ENCODE data around the gene PCARE. TPM values are rescaled to one million over a fixed set of nuclear protein-coding genes. Genes with fewer than 3 reads are reported as not detected.
A peak's percentile ranks its signal among the peaks of the same experiment; 100 is the strongest.

The PCARE gene
- total and polyA plus RNA-seq, 5 donors from 2014 or later: not detected

DNA sequence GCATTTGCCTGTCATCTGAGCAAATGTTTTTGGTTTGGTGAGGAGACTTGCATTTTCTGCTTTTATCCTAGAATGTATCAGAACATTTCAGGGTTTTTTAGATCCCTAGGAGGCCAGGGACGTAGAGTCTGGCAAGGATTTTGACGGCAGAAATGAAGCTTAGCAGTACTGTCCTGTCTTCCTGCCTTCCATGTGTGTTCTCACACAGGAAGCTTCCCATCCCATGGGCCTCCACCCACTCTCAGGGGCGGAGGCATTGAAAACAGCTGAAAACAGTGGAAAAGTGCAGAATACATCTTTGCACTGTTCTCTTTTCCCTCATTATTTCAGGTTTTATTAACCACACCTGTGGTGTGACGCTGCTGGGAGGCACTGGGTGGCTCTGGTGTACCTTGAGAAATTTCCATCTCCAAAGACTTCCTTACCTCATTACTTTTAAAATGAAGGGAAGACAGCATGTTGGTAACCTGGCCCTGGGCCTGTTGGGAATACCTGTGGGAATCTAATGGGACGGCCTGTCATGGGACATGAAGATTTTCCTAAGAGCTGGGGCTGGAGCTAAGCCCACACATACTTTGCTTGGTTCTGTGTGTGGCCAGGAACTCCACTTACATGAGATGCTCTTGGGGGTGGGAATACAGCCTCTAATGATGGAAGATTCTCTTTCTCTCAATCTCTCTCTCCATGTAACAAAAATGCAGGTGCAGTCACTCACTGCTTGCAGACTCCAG lies 20.5 kb downstream of the PCARE start:
- H3K4me1 ChIP-seq (ENCODE audit: control insufficient read depth, insufficient read depth, low read length, poor library complexity, severe bottlenecking): no peaks in the 10 kb centered on the region
- no peaks in the 10 kb centered on the region for H3K9me3 ChIP-seq (ENCODE audit: control insufficient read depth in 2 of 2, low read length in 2 of 2)
- ATAC-seq (ENCODE audit: low read depth in 2 of 2): no peak
- no peaks in the 10 kb centered on the region for H3K27me3 Mint-ChIP-seq
- H3K4me1 Mint-ChIP-seq: no peaks in the 10 kb centered on the region
- no peaks in the 10 kb centered on the region for H3K9me3 Mint-ChIP-seq
- H3K27ac Mint-ChIP-seq: no peak overlapping the region
- no peaks in the 10 kb centered on the region for H3K36me3 ChIP-seq (ENCODE audit: control insufficient read depth, insufficient read depth, low read length)
- DNase-seq: no peak
- no peaks in the 10 kb centered on the region for H3K36me3 Mint-ChIP-seq
- H3K4me3 ChIP-seq (ENCODE audit: low read depth, low read length): no peak overlapping the region
- no peak overlapping the region for H3K27ac ChIP-seq (ENCODE audit: insufficient read depth, low read length, poor library complexity, severe bottlenecking)
- H3K27me3 ChIP-seq (ENCODE audit: control insufficient read depth, insufficient read depth, low read length): no peaks in the 10 kb centered on the region
- H3K4me3 Mint-ChIP-seq: no peak overlapping the region

DNA sequence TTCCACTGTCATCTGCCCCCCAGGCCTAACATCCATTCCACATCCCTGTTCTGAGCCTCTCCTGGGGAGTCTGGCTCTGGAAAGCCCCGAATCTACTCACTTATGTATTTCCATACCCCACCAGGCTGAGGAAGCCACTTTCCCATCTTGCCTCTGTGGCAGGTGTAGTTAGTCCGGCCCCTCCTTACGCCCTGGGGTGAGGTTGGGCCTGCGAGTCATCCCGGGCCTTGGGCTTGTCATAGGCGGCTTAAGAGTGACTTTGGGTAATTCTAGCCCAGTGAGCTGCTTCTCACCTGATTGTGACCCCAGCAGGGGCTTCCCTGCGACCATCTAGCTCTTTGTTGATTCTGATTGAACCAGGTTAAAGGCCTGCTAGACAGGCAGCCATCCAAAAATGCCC lies 21.1 kb downstream of the PCARE start:
- Mint-ChIP-seq H3K4me3 (no peak overlapping the region), H3K27me3 (no peaks in the 10 kb centered on the region), H3K27ac (no peak overlapping the region), H3K4me1 (no peaks in the 10 kb centered on the region), H3K9me3 (no peaks in the 10 kb centered on the region), H3K36me3 (no peaks in the 10 kb centered on the region)
- no peaks in the 10 kb centered on the region for H3K36me3 ChIP-seq (ENCODE audit: control insufficient read depth, insufficient read depth, low read length)
- H3K27ac ChIP-seq (ENCODE audit: insufficient read depth, low read length, poor library complexity, severe bottlenecking): no peak overlapping the region
- no peak for ATAC-seq (ENCODE audit: low read depth in 2 of 2)
- no peak overlapping the region for H3K4me3 ChIP-seq (ENCODE audit: low read depth, low read length)
- no peak for DNase-seq
- H3K27me3 ChIP-seq (ENCODE audit: control insufficient read depth, insufficient read depth, low read length): no peaks in the 10 kb centered on the region
- no peaks in the 10 kb centered on the region for H3K4me1 ChIP-seq (ENCODE audit: control insufficient read depth, insufficient read depth, low read length, poor library complexity, severe bottlenecking)
- H3K9me3 ChIP-seq (ENCODE audit: control insufficient read depth in 2 of 2, low read length in 2 of 2): no peaks in the 10 kb centered on the region

DNA sequence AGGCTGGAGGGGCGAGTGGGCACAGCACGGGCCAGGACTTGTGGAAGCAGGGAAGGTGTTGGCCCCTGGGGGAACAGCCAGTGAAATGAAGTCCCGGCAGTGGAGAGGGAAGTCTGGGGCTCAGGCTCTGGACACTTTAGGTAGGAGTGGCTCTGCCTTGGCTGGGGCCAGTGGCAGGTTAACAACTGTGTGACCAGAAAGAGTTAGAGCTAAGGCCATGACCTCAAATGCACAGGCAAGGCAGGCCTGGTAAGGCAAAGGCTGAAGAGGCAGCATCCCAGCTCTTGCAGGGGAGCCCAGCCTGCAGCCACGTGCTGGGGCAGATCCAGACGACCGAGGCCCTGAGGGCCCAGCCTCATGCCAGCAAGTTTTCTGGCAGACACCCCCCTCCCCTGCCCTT lies 21.5 kb downstream of the PCARE start:
- no peaks in the 10 kb centered on the region for H3K27me3 ChIP-seq (ENCODE audit: control insufficient read depth, insufficient read depth, low read length)
- H3K4me1 ChIP-seq (ENCODE audit: control insufficient read depth, insufficient read depth, low read length, poor library complexity, severe bottlenecking): no peaks in the 10 kb centered on the region
- no peak overlapping the region for H3K4me3 Mint-ChIP-seq
- no peaks in the 10 kb centered on the region for H3K36me3 ChIP-seq (ENCODE audit: control insufficient read depth, insufficient read depth, low read length)
- H3K27ac Mint-ChIP-seq: no peak overlapping the region
- no peak overlapping the region for H3K4me3 ChIP-seq (ENCODE audit: low read depth, low read length)
- H3K9me3 Mint-ChIP-seq: no peaks in the 10 kb centered on the region
- no peaks in the 10 kb centered on the region for H3K36me3 Mint-ChIP-seq
- DNase-seq: no peak
- H3K27me3 Mint-ChIP-seq: no peaks in the 10 kb centered on the region
- H3K4me1 Mint-ChIP-seq: no peaks in the 10 kb centered on the region
- no peak for ATAC-seq (ENCODE audit: low read depth in 2 of 2)
- H3K9me3 ChIP-seq (ENCODE audit: control insufficient read depth in 2 of 2, low read length in 2 of 2): no peaks in the 10 kb centered on the region
- H3K27ac ChIP-seq (ENCODE audit: insufficient read depth, low read length, poor library complexity, severe bottlenecking): no peak overlapping the region

DNA sequence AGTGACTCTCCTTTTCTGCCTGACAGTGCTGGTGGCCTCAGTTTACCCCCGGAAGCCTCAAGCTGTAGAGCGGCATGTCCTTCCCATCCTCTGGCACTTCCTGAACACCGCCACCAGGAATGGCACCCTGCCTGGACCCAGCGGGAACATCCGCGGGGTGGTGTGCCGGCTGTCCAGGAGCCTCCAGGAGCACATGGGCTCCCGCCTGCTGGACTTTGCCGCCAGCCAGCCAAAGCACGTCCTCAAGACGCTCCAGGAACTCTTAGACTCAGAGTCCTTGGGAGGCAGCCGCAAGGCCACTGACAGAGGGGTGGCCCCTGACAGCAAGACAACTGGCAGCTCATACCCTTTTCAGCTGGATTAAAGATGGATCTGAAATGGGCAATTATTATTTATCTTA lies 22.6 kb downstream of the PCARE start:
- H3K27me3 ChIP-seq (ENCODE audit: control insufficient read depth, insufficient read depth, low read length): no peaks in the 10 kb centered on the region

DNA sequence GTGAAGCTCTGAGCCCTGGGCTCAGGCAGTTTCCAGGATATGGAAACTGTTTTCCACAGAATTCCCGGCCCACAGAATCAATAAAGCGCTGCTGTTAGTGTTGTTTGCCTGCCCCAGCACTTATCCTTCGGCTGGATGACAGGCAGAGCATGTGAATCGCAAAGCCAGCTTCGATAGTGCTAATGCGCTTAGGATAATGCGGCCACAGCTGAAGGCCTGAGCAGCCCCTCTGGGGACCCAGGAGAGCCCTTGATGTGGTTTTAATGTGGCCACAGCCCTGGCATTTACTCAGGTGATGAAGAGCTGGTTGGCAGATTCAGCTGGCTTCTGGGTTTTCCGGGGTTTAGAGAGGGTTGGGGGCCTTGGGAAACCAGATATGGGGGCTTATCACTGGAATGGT lies 23.7 kb downstream of the PCARE start:
- Mint-ChIP-seq H3K36me3 (no peaks in the 10 kb centered on the region), H3K27me3 (no peaks in the 10 kb centered on the region), H3K4me1 (no peaks in the 10 kb centered on the region), H3K27ac (no peak overlapping the region), H3K9me3 (no peaks in the 10 kb centered on the region), H3K4me3 (no peak overlapping the region)
- Histone ChIP-seq H3K9me3 (ENCODE audit: control insufficient read depth in 2 of 2, low read length in 2 of 2) (no peaks in the 10 kb centered on the region), H3K4me3 (ENCODE audit: low read depth, low read length) (no peak overlapping the region), H3K36me3 (ENCODE audit: control insufficient read depth, insufficient read depth, low read length) (no peaks in the 10 kb centered on the region), H3K27me3 (ENCODE audit: control insufficient read depth, insufficient read depth, low read length) (no peaks in the 10 kb centered on the region), H3K4me1 (ENCODE audit: control insufficient read depth, insufficient read depth, low read length, poor library complexity, severe bottlenecking) (no peaks in the 10 kb centered on the region), H3K27ac (ENCODE audit: insufficient read depth, low read length, poor library complexity, severe bottlenecking) (no peak overlapping the region)
- ATAC-seq (ENCODE audit: low read depth in 2 of 2) (no peak), DNase-seq (no peak)

More for the DNA sequence above, 22.6 kb downstream of the PCARE start:
- DNase-seq (no peak), ATAC-seq (ENCODE audit: low read depth in 2 of 2) (no peak)
- no peaks in the 10 kb centered on the region for H3K4me1 ChIP-seq (ENCODE audit: control insufficient read depth, insufficient read depth, low read length, poor library complexity, severe bottlenecking)
- Mint-ChIP-seq H3K4me3 (no peak overlapping the region), H3K4me1 (no peaks in the 10 kb centered on the region), H3K27ac (no peak overlapping the region), H3K9me3 (no peaks in the 10 kb centered on the region), H3K36me3 (no peaks in the 10 kb centered on the region), H3K27me3 (no peaks in the 10 kb centered on the region)
- no peaks in the 10 kb centered on the region for H3K9me3 ChIP-seq (ENCODE audit: control insufficient read depth in 2 of 2, low read length in 2 of 2)
- H3K36me3 ChIP-seq (ENCODE audit: control insufficient read depth, insufficient read depth, low read length): no peaks in the 10 kb centered on the region
- no peak overlapping the region for H3K4me3 ChIP-seq (ENCODE audit: low read depth, low read length)
- no peak overlapping the region for H3K27ac ChIP-seq (ENCODE audit: insufficient read depth, low read length, poor library complexity, severe bottlenecking)

DNA sequence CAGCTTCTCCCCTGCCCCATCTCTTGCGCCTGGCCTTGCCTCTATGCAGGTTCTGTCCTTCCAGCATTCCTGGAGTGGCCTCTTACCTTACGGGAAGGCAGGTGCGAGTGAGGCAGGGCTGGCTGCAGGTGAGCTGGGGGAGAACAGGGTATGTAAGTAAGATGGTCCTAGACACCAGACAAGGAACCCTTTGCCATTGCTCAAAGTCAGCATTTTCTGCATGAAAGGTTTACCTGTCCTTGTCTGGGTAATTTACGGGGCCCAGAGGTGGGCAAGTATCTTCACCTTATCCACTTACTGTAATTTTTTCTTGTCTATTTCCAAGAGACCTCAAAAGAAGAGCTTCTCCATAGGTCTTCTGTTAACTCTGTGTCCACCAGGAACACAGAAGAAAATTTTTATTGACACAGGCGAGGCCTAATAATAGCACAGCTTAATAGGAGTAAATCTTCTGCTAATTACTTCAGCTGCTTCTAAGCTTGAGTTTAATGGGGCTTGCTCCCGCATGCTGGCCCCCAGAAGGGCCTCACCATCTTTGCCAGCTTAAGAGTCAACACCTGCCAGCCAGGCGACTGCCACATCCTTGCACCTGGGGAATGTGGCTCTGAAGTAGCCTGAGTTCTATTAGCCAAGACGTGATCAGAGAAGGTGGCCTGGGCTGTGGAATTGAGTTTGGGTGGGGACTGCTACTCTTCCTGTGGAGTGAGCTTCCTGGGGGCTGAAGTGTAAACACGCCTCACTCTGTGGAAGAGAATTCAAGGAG lies 27.1 kb downstream of the PCARE start:
- DNase-seq (no peak), ATAC-seq (ENCODE audit: low read depth in 2 of 2) (no peak)
- Histone ChIP-seq H3K36me3 (ENCODE audit: control insufficient read depth, insufficient read depth, low read length) (no peaks in the 10 kb centered on the region), H3K27me3 (ENCODE audit: control insufficient read depth, insufficient read depth, low read length) (no peaks in the 10 kb centered on the region), H3K4me3 (ENCODE audit: low read depth, low read length) (no peak overlapping the region), H3K4me1 (ENCODE audit: control insufficient read depth, insufficient read depth, low read length, poor library complexity, severe bottlenecking) (no peaks in the 10 kb centered on the region), H3K9me3 (ENCODE audit: control insufficient read depth in 2 of 2, low read length in 2 of 2) (no peaks in the 10 kb centered on the region), H3K27ac (ENCODE audit: insufficient read depth, low read length, poor library complexity, severe bottlenecking) (no peak overlapping the region)
- H3K4me3 Mint-ChIP-seq: no peak overlapping the region
- H3K27ac Mint-ChIP-seq: no peak overlapping the region
- no peaks in the 10 kb centered on the region for H3K4me1 Mint-ChIP-seq
- no peaks in the 10 kb centered on the region for H3K36me3 Mint-ChIP-seq
- H3K9me3 Mint-ChIP-seq: no peaks in the 10 kb centered on the region
- H3K27me3 Mint-ChIP-seq: no peaks in the 10 kb centered on the region

DNA sequence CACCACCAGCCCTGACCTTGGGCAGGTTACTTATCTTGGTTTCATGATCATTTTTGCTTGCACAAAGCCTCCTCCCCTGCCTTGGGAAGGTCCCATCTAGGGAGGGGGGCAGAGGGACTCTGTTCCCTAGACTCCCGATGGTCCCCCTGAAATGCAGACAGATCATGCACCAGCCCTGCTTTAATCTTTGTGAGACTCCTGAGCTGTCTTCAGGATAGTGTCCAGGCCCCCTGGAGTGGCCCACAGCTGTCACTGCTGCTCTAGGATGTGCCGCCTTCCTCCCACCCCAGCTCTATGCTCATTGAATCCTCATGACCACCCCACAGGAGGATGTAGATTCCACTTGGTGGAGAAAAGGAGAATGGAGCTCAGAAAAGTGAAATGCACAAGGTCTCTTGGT lies 28.0 kb downstream of the PCARE start:
- H3K27me3 Mint-ChIP-seq: no peaks in the 10 kb centered on the region
- no peaks in the 10 kb centered on the region for H3K9me3 Mint-ChIP-seq
- Histone ChIP-seq H3K27ac (ENCODE audit: insufficient read depth, low read length, poor library complexity, severe bottlenecking) (no peak overlapping the region), H3K4me1 (ENCODE audit: control insufficient read depth, insufficient read depth, low read length, poor library complexity, severe bottlenecking) (no peaks in the 10 kb centered on the region), H3K9me3 (ENCODE audit: control insufficient read depth in 2 of 2, low read length in 2 of 2) (no peaks in the 10 kb centered on the region), H3K36me3 (ENCODE audit: control insufficient read depth, insufficient read depth, low read length) (no peaks in the 10 kb centered on the region), H3K27me3 (ENCODE audit: control insufficient read depth, insufficient read depth, low read length) (no peaks in the 10 kb centered on the region), H3K4me3 (ENCODE audit: low read depth, low read length) (no peak overlapping the region)
- no peaks in the 10 kb centered on the region for H3K4me1 Mint-ChIP-seq
- H3K27ac Mint-ChIP-seq: no peak overlapping the region
- DNase-seq: no peak
- no peak overlapping the region for H3K4me3 Mint-ChIP-seq
- H3K36me3 Mint-ChIP-seq: no peaks in the 10 kb centered on the region
- ATAC-seq (ENCODE audit: low read depth in 2 of 2): no peak

DNA sequence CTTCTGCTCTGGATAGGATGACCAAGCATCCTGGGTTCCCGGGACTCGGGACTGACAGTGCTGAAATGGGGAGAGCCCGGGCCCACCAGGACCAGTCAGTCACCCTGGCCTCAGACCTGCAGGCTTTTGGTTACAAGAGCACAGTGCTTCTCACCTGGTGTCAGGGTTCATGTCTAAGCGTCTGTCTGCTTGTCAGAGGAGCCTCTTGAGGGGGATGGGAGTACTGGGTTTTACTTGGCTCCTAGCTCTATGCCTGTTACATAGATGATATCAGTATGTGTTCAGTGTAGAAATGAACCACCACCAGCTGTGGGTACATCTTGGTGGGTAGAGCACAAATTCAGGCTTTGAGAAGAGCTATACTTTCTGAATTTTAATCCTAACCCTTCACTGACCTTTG lies 29.9 kb downstream of the PCARE start:
- no peaks in the 10 kb centered on the region for H3K36me3 ChIP-seq (ENCODE audit: control insufficient read depth, insufficient read depth, low read length)
- H3K4me3 ChIP-seq (ENCODE audit: low read depth, low read length): no peak overlapping the region
- H3K9me3 Mint-ChIP-seq: no peaks in the 10 kb centered on the region
- H3K27me3 Mint-ChIP-seq: no peaks in the 10 kb centered on the region
- H3K9me3 ChIP-seq (ENCODE audit: control insufficient read depth in 2 of 2, low read length in 2 of 2): no peaks in the 10 kb centered on the region
- H3K27me3 ChIP-seq (ENCODE audit: control insufficient read depth, insufficient read depth, low read length): no peaks in the 10 kb centered on the region
- no peaks in the 10 kb centered on the region for H3K4me1 Mint-ChIP-seq
- H3K4me3 Mint-ChIP-seq: no peak overlapping the region
- H3K27ac Mint-ChIP-seq: peak overlapping the region in 2 of 3 donors; percentile 22
- H3K36me3 Mint-ChIP-seq: no peaks in the 10 kb centered on the region
- no peak for DNase-seq
- H3K4me1 ChIP-seq (ENCODE audit: control insufficient read depth, insufficient read depth, low read length, poor library complexity, severe bottlenecking): no peaks in the 10 kb centered on the region
- no peak for ATAC-seq (ENCODE audit: low read depth in 2 of 2)
- no peak overlapping the region for H3K27ac ChIP-seq (ENCODE audit: insufficient read depth, low read length, poor library complexity, severe bottlenecking)
